Fibroblast of lung (primary cell): ENCODE results near the gene PDCD7. TPM values are rescaled to one million over a fixed set of nuclear protein-coding genes. Genes with fewer than 3 reads are reported as not detected.

Source experiments
- DNase-seq, 2 donors: peaks; one replicate each; pipeline versions ENCODE4 v3.0.0 to v3.0.0-alpha.2; 2010; ENCODE audit warnings: low read depth in 2 of 2
- H2AFZ ChIP-seq: 2 replicates; pipeline ENCODE4 v1.5.1; 2012; ENCODE audit warnings: low read length, control low read depth, inconsistent platforms
- H3K27ac ChIP-seq: 2 replicates; pipeline ENCODE4 v1.5.1; 2011; ENCODE audit warnings: low read length, control low read depth; ENCODE audit not compliant: insufficient read depth
- H3K27me3 ChIP-seq: 2 replicates; pipeline ENCODE4 v1.5.1; 2011; ENCODE audit warnings: mild to moderate bottlenecking, low read length; ENCODE audit not compliant: control insufficient read depth, insufficient read depth
- H3K36me3 ChIP-seq: 2 replicates; pipeline ENCODE4 v1.5.1; 2011; ENCODE audit warnings: low read length; ENCODE audit not compliant: control insufficient read depth, insufficient read depth
- H3K4me1 ChIP-seq: 2 replicates; pipeline ENCODE4 v1.5.1; 2011; ENCODE audit warnings: low read length; ENCODE audit not compliant: control insufficient read depth, insufficient read depth; ENCODE audit errors: extremely low read depth
- H3K4me2 ChIP-seq: 2 replicates; pipeline ENCODE4 v1.5.1; 2011; ENCODE audit warnings: low read length, control low read depth; ENCODE audit not compliant: insufficient read depth; ENCODE audit errors: extremely low read depth
- H3K4me3 ChIP-seq, 4 experiments: fragments of 200-600 bp in 1 of 4; sonication (generic) in 1 of 4; replicated peaks in 1 of 4; 2 replicates each; pipeline ENCODE4 v1.5.1; 2011 to 2016; ENCODE audit warnings: low read length in 4 of 4, low read depth in 3 of 4, mild to moderate bottlenecking in 3 of 4, control low read depth in 2 of 4, inconsistent platforms in 1 of 4, mixed read lengths in 1 of 4; ENCODE audit not compliant: insufficient read depth in 1 of 4; ENCODE audit errors: control extremely low read depth in 1 of 4
- H3K79me2 ChIP-seq: 2 replicates; pipeline ENCODE4 v1.5.1; 2012; ENCODE audit warnings: mild to moderate bottlenecking, low read length, inconsistent platforms; ENCODE audit not compliant: control insufficient read depth, insufficient read depth
- H3K9ac ChIP-seq: 2 replicates; pipeline ENCODE4 v1.5.1; 2011; ENCODE audit warnings: mild to moderate bottlenecking, low read length, control low read depth; ENCODE audit not compliant: insufficient read depth
- H3K9me3 ChIP-seq: 2 replicates; pipeline ENCODE4 v1.5.1; 2012; ENCODE audit warnings: low read depth, low read length; ENCODE audit not compliant: control insufficient read depth, insufficient read depth
- H4K20me1 ChIP-seq: 2 replicates; pipeline ENCODE4 v1.5.1; 2011; ENCODE audit warnings: low read length; ENCODE audit not compliant: control insufficient read depth, insufficient read depth; ENCODE audit errors: extremely low read depth
- CTCF ChIP-seq, 2 donors: IDR thresholded peaks in 1 of 2; conservative IDR thresholded peaks in 1 of 2; 1 replicate in 1 of 2; 2 replicates in 1 of 2; pipeline ENCODE4 v1.5.1; 2011 to 2012; ENCODE audit warnings: low read length in 2 of 2, control low read depth in 1 of 2, inconsistent platforms in 1 of 2, low read depth in 1 of 2, mild to moderate bottlenecking in 1 of 2
- EZH2 ChIP-seq: IDR thresholded peaks from 2 replicates; pipeline ENCODE4 v1.5.1; 2012; ENCODE audit warnings: low read length, control low read depth, mild to moderate bottlenecking; ENCODE audit errors: missing control alignments
- polyA plus RNA-seq, 2 donors: library from polyadenylated mRNA; depleted of rRNA in 1 of 2; stranded (reverse) in 1 of 2; unstranded in 1 of 2; fragments of >200 nt; gene quantifications; 2 replicates each; pipeline ENCODE4 v1.2.1, GENCODE V29; 2011 to 2012; ENCODE audit warnings: missing spikeins in 1 of 2
- total RNA-seq: library from RNA; depleted of rRNA; stranded (reverse); fragments of >200 nt; gene quantifications from 2 replicates; pipeline ENCODE4 v1.2.1, GENCODE V29; 2014

Gene PDCD7
- total and polyA plus RNA-seq, 2 donors (not counting 1 experiment from before 2014, with no cell fraction given) = 17.0 to 21.7 TPM

GRCh38 chr15:65106011-65106590 lies 27.5 kb downstream of the PDCD7 start:
- H3K4me2 ChIP-seq = no peak overlapping the region
- H3K79me2 ChIP-seq = no peaks in the 10 kb centered on the region
- no peak overlapping the region for H3K27ac ChIP-seq
- H2AFZ ChIP-seq = no peak overlapping the region
- no peak for TF ChIP-seq CTCF (conservative IDR thresholded peaks at IDR 0.05 in 1 of 2, IDR thresholded peaks at IDR 0.05 in 1 of 2; ENCODE audit: low read depth in 1 of 2, low read length in 2 of 2)
- no peak for TF ChIP-seq EZH2
- H3K9ac ChIP-seq = no peak overlapping the region
- H3K9me3 ChIP-seq = no peaks in the 10 kb centered on the region
- no peaks in the 10 kb centered on the region for H4K20me1 ChIP-seq
- no peaks in the 10 kb centered on the region for H3K27me3 ChIP-seq
- H3K36me3 ChIP-seq = peaks cover 2% of the 10 kb centered on the region
- DNase-seq = no peak
- no peaks in the 10 kb centered on the region for H3K4me1 ChIP-seq
- no peak overlapping the region for H3K4me3 ChIP-seq

GRCh38 chr15:65105038-65105437 lies 28.6 kb downstream of the PDCD7 start:
- TF ChIP-seq CTCF (conservative IDR thresholded peaks at IDR 0.05 in 1 of 2, IDR thresholded peaks at IDR 0.05 in 1 of 2; ENCODE audit: low read depth in 1 of 2, low read length in 2 of 2) (no peak), EZH2 (no peak)
- Histone ChIP-seq H4K20me1 (no peaks in the 10 kb centered on the region), H3K27me3 (no peaks in the 10 kb centered on the region)

GRCh38 chr15:65102912-65103311 lies 30.7 kb downstream of the PDCD7 start:
- Histone ChIP-seq H3K36me3 (peaks cover 6% of the 10 kb centered on the region), H4K20me1 (no peaks in the 10 kb centered on the region), H3K4me3 (no peak overlapping the region), H3K4me2 (no peak overlapping the region), H3K4me1 (no peaks in the 10 kb centered on the region), H3K27ac (no peak overlapping the region), H2AFZ (no peak overlapping the region), H3K9me3 (no peaks in the 10 kb centered on the region), H3K27me3 (no peaks in the 10 kb centered on the region), H3K79me2 (no peaks in the 10 kb centered on the region), H3K9ac (no peak overlapping the region)
- no peak for DNase-seq
- TF ChIP-seq EZH2 (no peak), CTCF (conservative IDR thresholded peaks at IDR 0.05 in 1 of 2, IDR thresholded peaks at IDR 0.05 in 1 of 2; ENCODE audit: low read depth in 1 of 2, low read length in 2 of 2) (no peak)

More at GRCh38 chr15:65105038-65105437, 28.6 kb downstream of the PDCD7 start:
- H3K27ac ChIP-seq = no peak overlapping the region
- H3K4me3 ChIP-seq = no peak overlapping the region
- peaks cover 2% of the 10 kb centered on the region for H3K36me3 ChIP-seq
- no peaks in the 10 kb centered on the region for H3K4me1 ChIP-seq
- H3K4me2 ChIP-seq = no peak overlapping the region
- DNase-seq = no peak
- no peaks in the 10 kb centered on the region for H3K9me3 ChIP-seq
- no peak overlapping the region for H3K9ac ChIP-seq
- H2AFZ ChIP-seq = no peak overlapping the region
- H3K79me2 ChIP-seq = no peaks in the 10 kb centered on the region
